Neuronal stem cell (in vitro differentiated cells): ENCODE results near the gene OBSCN.

ENCODE experiments used
- DNase-seq: peaks from one replicate; pipeline ENCODE4 v3.0.0-alpha.2; 2013; ENCODE audit warnings: low spot score
- H2AFZ ChIP-seq: one replicate; pipeline ENCODE4 v1.6.1; 2013; ENCODE audit warnings: mild to moderate bottlenecking, low read length, inconsistent platforms
- H2AK5ac ChIP-seq: 2 replicates; pipeline ENCODE4 v1.6.1; 2013; ENCODE audit warnings: low read depth, mild to moderate bottlenecking, inconsistent platforms, low read length, moderate library complexity, mixed read lengths
- H2BK120ac ChIP-seq: 2 replicates; pipeline ENCODE4 v1.6.1; 2013; ENCODE audit warnings: low read depth, mild to moderate bottlenecking, inconsistent platforms, low read length, moderate library complexity, mixed read lengths
- H2BK12ac ChIP-seq: one replicate; pipeline ENCODE4 v1.6.1; 2013; ENCODE audit warnings: low read length, inconsistent platforms
- H2BK15ac ChIP-seq: 2 replicates; pipeline ENCODE4 v1.6.1; 2013; ENCODE audit warnings: mild to moderate bottlenecking, low read length, inconsistent platforms, mixed read lengths
- H2BK5ac ChIP-seq: one replicate; pipeline ENCODE4 v1.6.1; 2013; ENCODE audit warnings: inconsistent platforms, mild to moderate bottlenecking, low read length, moderate library complexity
- H3K14ac ChIP-seq: one replicate; pipeline ENCODE4 v1.6.1; 2013; ENCODE audit warnings: low read length, inconsistent platforms
- H3K18ac ChIP-seq: 2 replicates; pipeline ENCODE4 v1.6.1; 2013; ENCODE audit warnings: low read length, inconsistent platforms
- H3K23ac ChIP-seq: 2 replicates; pipeline ENCODE4 v1.6.1; 2013; ENCODE audit warnings: low read depth, mild to moderate bottlenecking, mixed read lengths, low read length, inconsistent platforms; ENCODE audit not compliant: poor library complexity
- H3K27ac ChIP-seq: replicated peaks from 3 replicates; pipeline ENCODE4 v1.5.1; 2013; ENCODE audit warnings: low read length, inconsistent platforms
- H3K27me3 ChIP-seq, 3 experiments: 2 replicates each; pipeline ENCODE4 v1.6.1; 2013; ENCODE audit warnings: low read length in 3 of 3, mild to moderate bottlenecking in 2 of 3, inconsistent platforms in 1 of 3, low read depth in 1 of 3, mixed read lengths in 1 of 3, moderate library complexity in 1 of 3; ENCODE audit not compliant: control insufficient read depth in 3 of 3, insufficient read depth in 3 of 3
- H3K36me3 ChIP-seq, 2 donors: replicated peaks in 1 of 2; 2 replicates each; pipeline ENCODE4 v1.6.1; 2013; ENCODE audit warnings: low read length in 2 of 2; ENCODE audit not compliant: control insufficient read depth in 2 of 2, insufficient read depth in 2 of 2
- H3K4ac ChIP-seq: 2 replicates; pipeline ENCODE4 v1.6.1; 2013; ENCODE audit warnings: inconsistent platforms, mild to moderate bottlenecking, low read length, moderate library complexity
- H3K4me1 ChIP-seq, 2 donors: 1 replicate in 1 of 2; 2 replicates in 1 of 2; pipeline ENCODE4 v1.6.1; 2013; ENCODE audit warnings: low read length in 2 of 2, low read depth in 1 of 2; ENCODE audit not compliant: control insufficient read depth in 2 of 2, insufficient read depth in 1 of 2
- H3K4me2 ChIP-seq: one replicate; pipeline ENCODE4 v1.6.1; 2013; ENCODE audit warnings: mild to moderate bottlenecking, low read length, inconsistent platforms; ENCODE audit not compliant: insufficient read depth, poor library complexity, severe bottlenecking
- H3K4me3 ChIP-seq, 2 donors: 2 replicates each; pipeline ENCODE4 v1.5.1; 2013; ENCODE audit warnings: low read length in 2 of 2, mild to moderate bottlenecking in 2 of 2, inconsistent platforms in 1 of 2, moderate library complexity in 1 of 2
- H3K79me1 ChIP-seq: one replicate; pipeline ENCODE4 v1.6.1; 2013; ENCODE audit warnings: low read depth, mild to moderate bottlenecking, inconsistent platforms, low read length, moderate library complexity
- H3K9ac ChIP-seq: one replicate; pipeline ENCODE4 v1.6.1; 2013; ENCODE audit warnings: mild to moderate bottlenecking, low read depth, low read length, inconsistent platforms; ENCODE audit not compliant: poor library complexity
- H3K9me3 ChIP-seq, 2 donors: replicated peaks in 1 of 2; 2 replicates each; pipeline versions ENCODE3 to v1.6.1; 2013; ENCODE audit warnings: low read length in 2 of 2, mild to moderate bottlenecking in 2 of 2, inconsistent platforms in 1 of 2, low read depth in 1 of 2, mixed read lengths in 1 of 2, moderate library complexity in 1 of 2; ENCODE audit not compliant: control insufficient read depth in 2 of 2, insufficient read depth in 1 of 2
- H4K8ac ChIP-seq: one replicate; pipeline ENCODE4 v1.6.1; 2013; ENCODE audit warnings: low read depth, mild to moderate bottlenecking, inconsistent platforms, low read length, moderate library complexity
- H4K91ac ChIP-seq: one replicate; pipeline ENCODE4 v1.6.1; 2013; ENCODE audit warnings: low read length, low read depth, mild to moderate bottlenecking, inconsistent platforms; ENCODE audit not compliant: poor library complexity
- WGBS, 2 donors: extraction: QIAGEN DNeasy Blood & Tissue Kit; methylation state at CpG; one replicate each; pipeline ENCODE4 v1.1.7; 2013; ENCODE audit warnings: missing lambda C conversion rate in 2 of 2, mixed read lengths in 1 of 2; ENCODE audit not compliant: insufficient read length in 2 of 2, insufficient replicate concordance in 1 of 2; ENCODE audit errors: extremely low coverage in 2 of 2; 5-methylcytosine and 5-hydroxymethylcytosine counted together

OBSCN gene

GRCh38 chr1:228299901-228300300 is 92.1 kb downstream of the OBSCN start:
- H3K14ac ChIP-seq, result no peak overlapping the region
- H3K79me1 ChIP-seq, result no peaks in the 10 kb centered on the region
- H2AK5ac ChIP-seq, result no peak overlapping the region
- no peak overlapping the region for H3K27ac ChIP-seq
- H2BK12ac ChIP-seq, result no peak overlapping the region
- H3K18ac ChIP-seq, result no peak overlapping the region
- H4K8ac ChIP-seq, result no peak overlapping the region
- DNase-seq, result no peak
- H2AFZ ChIP-seq, result no peak overlapping the region
- H3K4me1 ChIP-seq, result no peaks in the 10 kb centered on the region
- no peak overlapping the region for H2BK120ac ChIP-seq
- H2BK5ac ChIP-seq, result no peak overlapping the region
- WGBS, 2 donors, result no CpG with 5 or more reads among the region's 7 CpGs
- H3K27me3 ChIP-seq, result no peaks in the 10 kb centered on the region
- no peak overlapping the region for H2BK15ac ChIP-seq
- peaks cover 25 to 31% of the 10 kb centered on the region in 2 donors for H3K9me3 ChIP-seq
- H3K36me3 ChIP-seq, result peaks cover 0 to 34% of the 10 kb centered on the region in 2 donors
- no peak overlapping the region for H4K91ac ChIP-seq
- no peak overlapping the region for H3K23ac ChIP-seq
- no peak overlapping the region for H3K9ac ChIP-seq
- H3K4me2 ChIP-seq, result no peak overlapping the region
- no peak overlapping the region for H3K4me3 ChIP-seq
- H3K4ac ChIP-seq, result no peak overlapping the region

GRCh38 chr1:228302086-228302485 is 94.2 kb downstream of the OBSCN start:
- no peak overlapping the region for H3K4me2 ChIP-seq
- H3K27me3 ChIP-seq, result no peaks in the 10 kb centered on the region
- H3K23ac ChIP-seq, result no peak overlapping the region
- H2BK5ac ChIP-seq, result no peak overlapping the region
- no peak overlapping the region for H3K18ac ChIP-seq
- DNase-seq, result no peak
- no peaks in the 10 kb centered on the region for H3K79me1 ChIP-seq
- no peak overlapping the region for H4K91ac ChIP-seq
- no peak overlapping the region for H4K8ac ChIP-seq
- no peak overlapping the region for H3K14ac ChIP-seq
- H3K9ac ChIP-seq, result no peak overlapping the region
- H2BK12ac ChIP-seq, result no peak overlapping the region
- no peak overlapping the region for H3K4ac ChIP-seq
- H2AK5ac ChIP-seq, result no peak overlapping the region
- no CpG with 5 or more reads among the region's 4 CpGs for WGBS, 2 donors
- H3K27ac ChIP-seq, result no peak overlapping the region
- H2AFZ ChIP-seq, result no peak overlapping the region
- no peak overlapping the region for H2BK120ac ChIP-seq
- H3K4me3 ChIP-seq, result no peak overlapping the region
- H2BK15ac ChIP-seq, result no peak overlapping the region
- H3K4me1 ChIP-seq, result no peaks in the 10 kb centered on the region
- H3K36me3 ChIP-seq, result peaks cover 0 to 32% of the 10 kb centered on the region in 2 donors
- H3K9me3 ChIP-seq, result peaks cover 25 to 31% of the 10 kb centered on the region in 2 donors

- peaks cover 23 to 25% of the 10 kb centered on the region in 2 donors for H3K9me3 ChIP-seq
- H3K23ac ChIP-seq, result no peak overlapping the region
- no peak overlapping the region for H2BK12ac ChIP-seq
- no peak overlapping the region for H3K14ac ChIP-seq
- H3K9ac ChIP-seq, result no peak overlapping the region
- no peak for DNase-seq
- H2BK15ac ChIP-seq, result no peak overlapping the region
- no peak overlapping the region for H2BK120ac ChIP-seq
- H4K91ac ChIP-seq, result no peak overlapping the region
- no peak overlapping the region for H3K4ac ChIP-seq
- no peak overlapping the region for H2BK5ac ChIP-seq
- WGBS, 2 donors, result no CpG with 5 or more reads among the region's 9 CpGs
- no peak overlapping the region for H2AK5ac ChIP-seq
- no peak overlapping the region for H3K27ac ChIP-seq
- no peak overlapping the region for H4K8ac ChIP-seq
- H3K4me1 ChIP-seq, result no peaks in the 10 kb centered on the region
- no peak overlapping the region for H3K4me2 ChIP-seq
- H3K4me3 ChIP-seq, result no peak overlapping the region
- no peaks in the 10 kb centered on the region for H3K27me3 ChIP-seq
- H3K18ac ChIP-seq, result no peak overlapping the region
- H3K36me3 ChIP-seq, result peaks cover 0 to 29% of the 10 kb centered on the region in 2 donors
- H2AFZ ChIP-seq, result no peak overlapping the region
- H3K79me1 ChIP-seq, result no peaks in the 10 kb centered on the region
Measured at GRCh38 chr1:228303596-228303995, 95.8 kb downstream of the OBSCN start.

- no CpG with 5 or more reads among the region's 8 CpGs for WGBS, 2 donors
Measured at GRCh38 chr1:228304225-228304624, 96.4 kb downstream of the OBSCN start.

More at GRCh38 chr1:228304225-228304624, 96.4 kb downstream of the OBSCN start:
- H4K8ac ChIP-seq, result no peak overlapping the region
- no peak overlapping the region for H4K91ac ChIP-seq
- H3K14ac ChIP-seq, result no peak overlapping the region
- no peak overlapping the region for H3K27ac ChIP-seq
- no peak overlapping the region for H2BK5ac ChIP-seq
- DNase-seq, result no peak
- no peak overlapping the region for H3K4me3 ChIP-seq
- no peaks in the 10 kb centered on the region for H3K27me3 ChIP-seq
- no peak overlapping the region for H2AFZ ChIP-seq
- no peak overlapping the region for H3K23ac ChIP-seq
- H2BK120ac ChIP-seq, result no peak overlapping the region
- H2BK12ac ChIP-seq, result no peak overlapping the region
- no peak overlapping the region for H3K4me2 ChIP-seq
- no peaks in the 10 kb centered on the region for H3K4me1 ChIP-seq
- H3K4ac ChIP-seq, result no peak overlapping the region
- H2AK5ac ChIP-seq, result no peak overlapping the region
- peaks cover 0 to 24% of the 10 kb centered on the region in 2 donors for H3K36me3 ChIP-seq
- H3K79me1 ChIP-seq, result no peaks in the 10 kb centered on the region
- no peak overlapping the region for H3K9ac ChIP-seq
- H3K18ac ChIP-seq, result no peak overlapping the region
- no peak overlapping the region for H2BK15ac ChIP-seq
- H3K9me3 ChIP-seq, result peaks cover 22 to 23% of the 10 kb centered on the region in 2 donors
